ENCODE data around the gene PXN.

Gene PXN

DNA sequence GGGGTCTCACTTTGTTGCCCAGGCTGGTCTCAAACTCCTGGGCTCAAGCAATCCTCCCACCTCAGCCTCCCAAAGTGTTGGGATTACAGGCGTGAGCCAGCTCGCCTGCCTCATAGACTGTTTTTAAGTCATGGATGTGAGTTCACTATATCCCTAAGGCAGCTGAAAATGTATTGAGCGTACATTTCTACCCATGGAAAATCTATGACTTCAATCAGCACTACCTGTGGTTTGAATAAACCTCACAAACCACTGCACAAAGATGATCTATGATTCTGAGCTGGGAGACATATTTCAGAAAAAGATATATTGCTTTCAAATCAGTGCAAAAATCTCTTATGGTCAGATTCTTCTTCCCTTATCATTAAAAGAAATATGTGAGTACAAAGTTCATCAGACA, 93.5 kb downstream of the PXN start:
- DNase-seq (ENCODE audit: low spot score) = no peak

- DNase-seq (ENCODE audit: low spot score) = no peak
These were observed 94.9 kb downstream of the PXN start for GRCh38 chr12:120170631-120171030.

DNA sequence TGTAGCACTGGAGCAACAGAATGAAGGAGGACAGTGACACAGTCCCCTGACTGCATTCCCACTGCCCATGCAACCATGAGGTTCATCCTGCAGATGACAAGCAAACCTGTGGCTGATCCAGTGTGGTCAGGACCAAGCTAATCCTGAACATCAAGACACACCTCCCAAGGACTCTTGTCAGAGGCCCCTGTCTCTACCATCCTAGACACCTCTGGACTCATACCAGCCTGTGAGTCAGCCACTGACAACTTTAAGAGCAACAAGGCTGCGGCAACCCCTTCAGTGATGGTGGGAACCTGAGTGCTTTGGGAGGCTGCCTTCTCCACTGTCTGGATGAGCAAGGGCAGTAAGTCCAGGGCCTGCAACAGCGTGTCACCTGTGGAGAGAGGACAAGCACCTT, 95.6 kb downstream of the PXN start:
- no peak for DNase-seq (ENCODE audit: low spot score)

- no peak for DNase-seq (ENCODE audit: low spot score)
These were observed 97.2 kb downstream of the PXN start for GRCh38 chr12:120168337-120168736.

GRCh38 chr12:120167529-120168095, 97.9 kb downstream of the PXN start:
- peak; percentile 70 for DNase-seq (ENCODE audit: low spot score)

DNA sequence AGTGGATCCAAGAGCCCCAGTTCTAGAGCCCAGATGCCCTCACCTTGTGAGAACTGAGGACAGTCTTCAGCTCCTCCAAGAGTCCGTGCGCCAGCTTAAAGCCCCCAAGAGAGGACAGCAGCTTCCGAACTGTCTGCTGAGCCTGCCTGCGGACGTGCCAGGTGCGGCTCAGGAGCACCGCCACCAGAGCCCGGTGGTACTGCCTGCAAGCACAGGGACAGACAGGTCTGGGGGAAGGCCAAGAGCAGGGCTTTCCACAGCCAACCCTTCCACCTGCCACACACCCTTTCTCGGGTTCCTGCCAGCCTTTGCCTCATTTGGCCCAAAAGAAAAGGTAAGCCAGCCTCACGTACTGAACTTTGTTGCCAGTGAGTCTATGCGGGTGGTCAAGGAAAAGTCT, 101.2 kb downstream of the PXN start:
- DNase-seq (ENCODE audit: low spot score) = no peak

DNA sequence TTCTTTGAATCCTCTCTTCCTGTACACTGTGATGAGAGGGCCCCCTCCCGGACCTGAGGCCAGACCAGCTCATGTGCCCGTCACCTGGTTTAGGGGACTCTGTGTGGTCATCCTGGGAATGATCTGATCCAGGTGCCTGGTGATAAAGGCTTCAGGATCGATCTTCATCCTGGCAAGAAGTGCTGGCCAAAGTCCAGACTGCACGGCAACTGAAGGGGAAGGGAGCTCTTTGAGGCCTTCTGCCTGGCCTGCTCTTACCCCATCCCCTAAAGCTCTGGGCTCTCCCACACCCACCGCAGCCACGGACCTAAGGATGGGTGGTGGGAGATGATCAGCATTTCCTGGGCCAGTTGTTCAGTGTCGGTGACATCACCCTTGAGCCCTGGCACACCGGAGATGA, 102.8 kb downstream of the PXN start:
- no peak for DNase-seq (ENCODE audit: low spot score)

- no peak for DNase-seq (ENCODE audit: low spot score)
These were observed 103.7 kb downstream of the PXN start for GRCh38 chr12:120161852-120162251.

Data from putamen (tissue), 1 donor.